NB4 (cell line): ENCODE measurements around the gene CAPNS2.

Experiments
- CTCF ChIP-seq: IDR thresholded peaks from one replicate; pipeline ENCODE4 v1.5.1; 2012; ENCODE audit warnings: low read depth, low read length
- MAX ChIP-seq: IDR thresholded peaks from 2 replicates; pipeline ENCODE4 v1.6.1; 2011; ENCODE audit warnings: low read depth, low read length
- MYC ChIP-seq: IDR thresholded peaks from 2 replicates; pipeline ENCODE4 v1.6.1; 2011; ENCODE audit warnings: low read depth, low read length
- POLR2A ChIP-seq: IDR thresholded peaks from 2 replicates; pipeline ENCODE4 v1.6.1; 2011; ENCODE audit warnings: mild to moderate bottlenecking; ENCODE audit not compliant: insufficient read length; ENCODE audit errors: extremely low read depth

- no peak for TF ChIP-seq POLR2A
- TF ChIP-seq CTCF, result no peak
- TF ChIP-seq MAX, result no peak
- no peak for TF ChIP-seq MYC
These were observed 4.9 kb downstream of the CAPNS2 start for GRCh38 chr16:55571191-55571897.
